Ishikawa (cell line): ENCODE measurements around the gene IGF1R.

Source experiments
- CREB1 ChIP-seq: IDR thresholded peaks from 2 replicates; pipeline ENCODE4 v1.6.1; 2012; ENCODE audit warnings: low read depth
- EGR1 ChIP-seq: IDR thresholded peaks from 2 replicates; pipeline ENCODE4 v1.6.1; 2012
- EP300 ChIP-seq: IDR thresholded peaks from 2 replicates; pipeline ENCODE4 v1.6.1; 2012; ENCODE audit warnings: borderline replicate concordance
- FOXM1 ChIP-seq: IDR thresholded peaks from 2 replicates; pipeline ENCODE4 v1.6.1; 2012; ENCODE audit warnings: low read depth, borderline replicate concordance
- MAX ChIP-seq: IDR thresholded peaks from 2 replicates; pipeline ENCODE4 v1.6.1; 2012
- REST ChIP-seq: IDR thresholded peaks from 2 replicates; pipeline ENCODE4 v1.6.1; 2012; ENCODE audit warnings: low read depth, mild to moderate bottlenecking
- TAF1 ChIP-seq: IDR thresholded peaks from 2 replicates; pipeline ENCODE4 v1.6.1; 2012; ENCODE audit warnings: low read depth, mild to moderate bottlenecking
- USF1 ChIP-seq: IDR thresholded peaks from 2 replicates; pipeline ENCODE4 v1.6.1; 2012
- YY1 ChIP-seq: IDR thresholded peaks from 2 replicates; pipeline ENCODE4 v1.6.1; 2012; ENCODE audit warnings: low read depth

GRCh38 chr15:98830034-98830634, 181.8 kb downstream of the IGF1R start:
- no peak for TF ChIP-seq MAX
- TF ChIP-seq TAF1, result no peak
- TF ChIP-seq EP300, result no peak
- no peak for TF ChIP-seq YY1
- TF ChIP-seq EGR1, result no peak
- TF ChIP-seq REST, result no peak
- TF ChIP-seq CREB1, result no peak
- no peak for TF ChIP-seq USF1
- TF ChIP-seq FOXM1, result no peak
